DMS153 treated with DMSO at 0.1 percent for 48 hours (cell line): ENCODE results near the gene CYS1.
"Not testable (repeated sequence)": the region's sequence is repeated elsewhere in the genome, so short reads cannot be mapped to it uniquely, and the experiment has no call there.

Experiments used
- DNase-seq: peaks from one replicate; lab custom pipeline; 2025; ENCODE audit not compliant: unreplicated experiment; lab: John Stamatoyannopoulos, UW

The CYS1 gene

DNA sequence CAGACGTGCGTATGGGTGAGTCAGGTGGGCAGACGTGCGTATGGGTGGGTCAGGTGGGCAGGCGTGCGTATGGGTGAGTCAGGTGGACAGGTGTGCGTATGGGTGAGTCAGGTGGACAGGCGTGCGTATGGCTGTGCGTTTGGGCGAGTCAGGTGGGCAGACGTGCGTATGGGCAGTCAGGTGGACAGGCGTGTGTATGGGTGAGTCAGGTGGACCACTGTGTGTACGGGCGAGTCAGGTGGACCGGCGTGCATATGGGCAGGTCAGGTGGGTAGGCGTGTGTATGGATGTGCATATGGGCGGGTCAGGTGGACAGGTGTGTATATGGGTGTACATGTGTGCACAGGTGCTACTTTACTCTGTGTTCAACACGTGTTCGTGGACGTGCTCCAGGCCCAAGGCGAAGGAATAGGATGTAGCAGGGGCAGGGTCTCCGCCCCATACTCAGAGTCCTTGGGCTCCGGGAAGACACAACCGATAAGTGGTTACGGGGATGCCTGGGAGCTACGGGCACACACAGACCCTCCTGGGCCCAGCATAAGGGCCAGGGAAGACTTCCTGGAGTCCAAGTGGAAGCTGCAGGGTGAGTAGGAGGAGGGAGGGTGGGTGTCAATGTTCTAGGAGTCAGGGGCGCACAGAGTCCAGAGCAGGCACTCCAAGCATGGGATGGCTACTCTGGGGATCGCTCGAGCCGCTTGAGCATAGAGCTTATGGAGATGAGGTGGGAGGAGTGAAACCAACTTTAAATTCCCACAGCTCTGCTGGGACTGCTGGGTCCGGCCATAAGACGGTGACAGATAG lies 64.0 kb downstream of the CYS1 start:
- no peak for DNase-seq

DNA sequence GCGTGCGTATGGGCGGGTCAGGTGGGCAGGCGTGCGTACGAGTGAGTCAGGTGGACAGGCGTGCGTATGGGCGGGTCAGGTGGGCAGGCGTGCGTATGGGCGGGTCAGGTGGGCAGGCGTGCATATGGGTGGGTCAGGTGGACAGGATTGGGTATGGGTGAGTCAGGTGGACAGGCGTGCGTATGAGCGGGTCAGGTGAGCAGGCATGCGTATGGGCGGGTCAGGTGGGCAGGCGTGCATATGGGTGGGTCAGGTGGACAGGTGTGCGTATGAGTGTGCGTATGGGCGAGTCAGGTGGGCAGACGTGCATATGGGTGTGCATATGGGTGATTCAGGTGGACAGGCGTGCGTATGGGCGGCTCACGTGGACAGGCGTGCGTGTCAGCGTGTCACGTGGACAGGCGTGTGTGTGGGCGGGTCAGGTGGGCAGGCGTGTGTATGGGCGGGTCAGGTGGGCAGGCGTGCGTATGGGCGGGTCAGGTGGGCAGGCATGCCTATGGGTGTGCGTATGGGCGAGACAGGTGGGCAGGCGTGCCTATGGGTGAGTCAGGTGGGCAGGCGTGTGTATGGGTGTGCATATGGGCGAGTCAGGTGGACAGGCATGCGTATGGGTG lies 64.7 kb downstream of the CYS1 start:
- not testable (repeated sequence) for DNase-seq

DNA sequence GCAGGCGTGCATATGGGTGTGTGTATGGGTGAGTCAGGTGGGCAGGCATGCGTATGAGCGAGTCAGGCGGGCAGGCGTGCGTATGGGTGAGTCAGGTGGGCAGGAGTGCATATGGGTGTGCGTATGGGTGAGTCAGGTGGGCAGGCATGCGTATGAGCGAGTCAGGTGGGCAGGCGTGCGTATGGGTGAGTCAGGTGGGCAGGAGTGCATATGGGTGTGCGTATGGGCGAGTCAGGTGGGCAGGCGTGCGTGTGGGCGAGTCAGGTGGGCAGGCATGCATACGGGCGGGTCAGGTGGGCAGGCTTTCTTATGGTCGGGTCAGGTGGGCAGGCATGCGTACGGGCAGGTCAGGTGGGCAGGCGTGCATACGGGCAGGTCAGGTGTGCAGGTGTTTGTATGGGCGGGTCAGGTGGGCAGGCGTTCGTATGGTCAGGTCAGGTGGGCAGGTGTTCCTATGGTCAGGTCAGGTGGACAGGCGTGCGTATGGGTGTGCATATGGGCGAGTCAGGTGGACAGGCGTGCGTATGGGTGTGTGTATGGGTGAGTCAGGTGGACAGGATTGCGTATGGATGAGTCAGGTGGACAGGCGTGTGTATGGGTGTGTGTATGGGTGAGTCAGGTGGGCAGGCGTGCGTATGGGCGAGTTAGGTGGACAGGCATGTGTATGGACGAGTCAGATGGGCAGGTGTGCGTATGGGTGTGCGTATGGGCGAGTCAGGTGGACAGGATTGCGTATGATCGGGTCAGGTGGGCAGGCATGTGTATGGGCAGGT lies 65.6 kb downstream of the CYS1 start:
- no peak for DNase-seq

DNA sequence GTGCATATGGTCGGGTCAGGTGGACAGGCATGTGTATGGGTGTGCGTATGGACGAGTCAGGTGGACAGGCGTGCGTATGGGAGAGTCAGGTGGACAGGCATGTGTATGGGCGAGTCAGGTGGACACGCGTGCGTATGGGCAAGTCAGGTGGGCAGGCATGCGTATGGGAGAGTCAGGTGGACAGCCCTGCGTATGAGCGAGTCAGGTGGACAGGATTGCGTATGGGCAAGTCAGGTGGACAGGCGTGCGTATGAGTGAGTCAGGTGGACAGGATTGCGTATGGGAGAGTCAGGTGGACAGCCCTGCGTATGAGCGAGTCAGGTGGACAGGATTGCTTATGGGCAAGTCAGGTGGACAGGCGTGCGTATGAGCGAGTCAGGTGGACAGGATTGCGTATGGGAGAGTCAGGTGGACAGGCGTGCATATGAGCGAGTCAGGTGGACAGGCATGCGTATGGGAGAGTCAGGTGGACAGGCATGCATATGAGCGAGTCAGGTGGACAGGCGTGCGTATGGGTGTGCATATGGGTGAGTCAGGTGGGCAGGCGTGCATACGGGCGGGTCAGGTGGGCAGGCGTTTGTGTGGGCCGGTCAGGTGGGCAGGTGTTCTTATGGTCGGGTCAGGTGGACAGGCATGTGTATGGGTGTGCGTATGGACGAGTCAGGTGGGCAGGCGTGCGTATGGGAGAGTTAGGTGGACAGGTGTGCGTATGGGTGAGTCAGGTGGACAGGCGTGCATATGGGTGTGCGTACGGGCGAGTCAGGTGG lies 66.4 kb downstream of the CYS1 start:
- DNase-seq: not testable (repeated sequence)

DNA sequence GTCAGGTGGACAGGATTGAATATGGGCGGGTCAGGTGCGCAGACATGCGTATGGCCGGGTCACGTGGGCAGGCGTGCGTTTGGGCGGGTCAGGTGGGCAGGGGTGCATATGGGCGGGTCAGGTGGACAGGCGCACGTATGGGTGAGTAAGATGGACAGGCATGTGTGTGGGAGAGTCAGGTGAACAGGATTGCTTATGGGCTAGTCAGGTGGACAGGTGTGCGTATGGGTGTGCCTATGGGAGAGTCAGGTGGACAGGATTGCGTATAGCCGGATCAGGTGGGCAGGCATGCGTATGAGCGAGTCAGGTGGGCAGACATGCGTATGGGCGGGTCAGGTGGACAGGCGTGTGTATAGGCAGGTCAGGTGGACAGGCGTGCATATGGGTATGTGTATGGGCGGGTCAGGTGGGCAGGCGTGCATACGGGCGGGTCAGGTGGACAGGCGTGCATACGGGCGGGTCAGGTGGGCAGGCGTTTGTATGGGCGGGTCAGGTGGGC lies 67.2 kb downstream of the CYS1 start:
- DNase-seq: no peak

DNA sequence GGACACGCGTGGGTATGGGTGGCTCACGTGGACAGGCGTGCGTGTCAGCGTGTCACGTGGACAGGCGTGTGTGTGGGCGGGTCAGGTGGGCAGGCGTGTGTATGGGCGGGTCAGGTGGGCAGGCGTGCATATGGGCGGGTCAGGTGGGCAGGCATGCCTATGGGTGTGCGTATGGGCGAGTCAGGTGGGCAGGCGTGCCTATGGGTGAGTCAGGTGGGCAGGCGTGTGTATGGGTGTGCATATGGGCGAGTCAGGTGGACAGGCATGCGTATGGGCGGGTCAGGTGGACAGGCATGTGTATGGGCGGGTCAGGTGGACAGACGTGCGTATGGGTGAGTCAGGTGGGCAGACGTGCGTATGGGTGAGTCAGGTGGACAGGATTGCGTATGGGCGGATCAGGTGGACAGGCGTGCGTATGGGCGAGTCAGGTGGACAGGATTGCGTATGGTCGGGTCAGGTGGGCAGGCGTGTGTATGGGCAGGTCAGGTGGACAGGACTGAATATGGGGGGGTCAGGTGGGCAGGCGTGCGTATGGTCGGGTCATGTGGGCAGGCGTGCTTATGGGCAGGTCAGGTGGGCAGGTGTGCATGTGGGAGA lies 67.7 kb downstream of the CYS1 start:
- not testable (repeated sequence) for DNase-seq

DNA sequence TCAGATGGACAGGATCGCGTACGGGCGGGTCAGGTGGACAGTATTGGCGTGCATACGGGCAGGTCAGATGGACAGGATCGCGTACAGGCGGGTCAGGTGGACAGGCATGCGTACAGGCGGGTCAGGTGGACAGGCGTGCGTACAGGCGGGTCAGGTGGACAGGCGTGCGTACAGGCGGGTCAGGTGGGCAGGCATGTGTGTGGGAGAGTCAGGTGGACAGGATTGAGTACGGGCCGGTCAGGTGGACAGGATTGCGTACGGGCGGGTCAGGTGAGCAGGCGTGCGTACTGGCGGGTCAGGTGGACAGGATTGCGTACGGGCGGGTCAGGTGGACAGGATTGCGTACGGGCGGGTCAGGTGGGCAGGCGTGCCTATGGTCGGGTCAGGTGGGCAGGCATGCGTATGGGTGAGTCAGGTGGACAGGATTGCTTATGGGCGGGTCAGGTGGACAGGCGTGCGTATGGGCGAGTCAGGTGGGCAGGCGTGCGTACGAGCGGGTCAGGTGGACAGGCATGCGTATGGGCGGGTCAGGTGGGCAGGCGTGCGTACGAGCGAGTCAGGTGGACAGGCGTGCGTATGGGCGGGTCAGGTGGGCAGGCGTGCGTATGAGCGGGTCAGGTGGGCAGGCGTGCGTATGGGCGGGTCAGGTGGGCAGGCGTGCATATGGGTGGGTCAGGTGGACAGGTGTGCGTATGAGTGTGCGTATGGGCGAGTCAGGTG lies 68.4 kb downstream of the CYS1 start:
- DNase-seq: not testable (repeated sequence)

DNA sequence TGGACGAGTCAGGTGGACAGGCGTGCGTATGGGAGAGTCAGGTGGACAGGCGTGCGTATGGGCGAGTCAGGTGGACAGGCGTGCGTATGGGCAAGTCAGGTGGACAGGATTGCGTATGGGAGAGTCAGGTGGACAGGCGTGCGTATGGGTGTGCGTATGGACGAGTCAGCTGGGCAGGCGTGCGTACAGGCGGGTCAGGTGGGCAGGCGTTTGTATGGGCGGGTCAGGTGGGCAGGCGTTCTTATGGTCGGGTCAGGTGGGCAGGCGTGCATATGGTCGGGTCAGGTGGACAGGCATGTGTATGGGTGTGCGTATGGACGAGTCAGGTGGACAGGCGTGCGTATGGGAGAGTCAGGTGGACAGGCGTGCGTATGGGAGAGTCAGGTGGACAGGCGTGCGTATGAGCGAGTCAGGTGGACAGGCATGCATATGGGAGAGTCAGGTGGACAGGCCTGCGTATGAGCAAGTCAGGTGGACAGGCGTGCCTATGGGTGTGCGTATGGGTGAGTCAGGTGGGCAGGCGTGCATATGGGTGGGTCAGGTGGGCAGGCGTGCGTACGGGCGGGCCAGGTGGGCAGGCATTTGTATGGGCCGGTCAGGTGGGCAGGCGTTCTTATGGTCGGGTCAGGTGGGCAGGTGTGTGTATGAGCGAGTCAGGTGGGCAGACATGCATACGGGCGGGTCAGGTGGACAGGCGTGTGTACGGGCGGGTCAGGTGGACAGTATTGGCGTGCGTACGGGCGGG lies 69.2 kb downstream of the CYS1 start:
- DNase-seq: not testable (repeated sequence)

DNA sequence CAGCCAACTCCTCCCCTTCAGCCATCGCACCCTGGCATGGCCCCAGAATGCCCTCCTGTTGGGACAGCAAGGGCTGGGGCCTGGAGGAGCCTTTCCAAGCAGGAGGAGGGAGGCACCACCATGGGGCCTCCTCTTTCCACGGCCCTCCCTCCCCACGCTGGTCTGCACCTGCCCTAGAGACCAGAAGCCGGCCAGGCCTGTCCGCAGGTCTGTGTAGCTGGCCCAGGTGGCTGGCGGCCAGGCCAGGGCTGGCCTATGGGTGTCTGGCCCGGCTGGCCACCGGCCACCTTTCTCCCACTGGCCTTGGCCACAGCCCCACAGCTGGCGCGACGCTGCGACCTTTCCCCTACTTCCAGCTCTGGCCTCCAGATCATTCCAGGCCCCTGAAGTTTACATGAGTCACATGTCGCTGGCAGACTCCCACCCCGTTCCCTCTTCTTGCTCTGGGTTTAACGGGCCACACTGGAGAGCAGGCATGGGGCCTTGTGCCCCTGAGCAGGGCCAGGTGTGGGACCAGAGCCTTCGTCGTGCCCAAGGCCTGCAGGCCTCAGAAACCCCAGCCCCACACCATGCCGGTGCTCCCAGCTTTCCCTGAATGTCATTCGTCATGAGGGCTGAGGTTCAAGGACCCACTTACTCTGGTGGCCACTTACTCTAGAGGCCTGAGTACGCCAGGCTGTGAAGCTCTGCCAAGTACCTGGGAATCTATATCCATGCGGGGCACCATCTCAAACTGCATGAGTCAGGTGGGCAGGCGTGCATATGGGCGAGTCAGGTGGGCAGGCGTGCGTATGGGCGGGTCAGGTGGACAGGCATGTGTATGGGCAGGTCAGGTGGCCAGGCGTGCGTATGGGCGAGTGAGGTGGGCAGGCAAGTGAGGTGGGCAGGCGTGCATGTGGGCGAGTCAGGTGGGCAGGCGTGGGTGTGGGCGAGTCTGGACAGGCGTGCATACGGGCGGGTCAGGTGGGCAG lies 70.1 kb downstream of the CYS1 start:
- DNase-seq: no peak

DNA sequence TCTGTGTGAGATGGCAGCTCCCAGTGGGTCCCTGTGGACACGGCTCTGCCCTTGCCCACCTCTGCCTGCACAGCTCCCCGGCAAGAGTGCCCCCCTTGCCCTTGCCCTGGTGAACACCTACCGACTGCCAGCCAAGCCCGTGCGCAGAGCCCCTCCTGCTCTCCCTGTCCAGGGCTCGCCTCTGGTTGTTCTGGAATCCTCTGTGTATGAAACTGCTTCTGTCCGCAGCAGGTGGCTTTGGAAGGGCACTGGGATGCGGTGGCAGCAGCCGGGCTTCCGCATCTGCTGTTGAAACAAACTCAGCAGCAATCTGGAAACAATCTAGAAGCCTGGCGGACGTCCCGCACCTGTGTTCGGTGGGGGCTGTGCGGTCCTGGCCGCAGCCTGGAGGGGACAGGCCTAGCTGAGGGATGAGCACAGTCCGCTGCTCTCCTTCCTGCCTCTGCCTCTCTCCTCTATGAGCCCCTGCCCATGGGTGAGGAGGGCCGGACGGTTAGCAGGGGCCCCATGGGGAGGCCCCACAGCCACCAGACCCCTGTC lies 70.9 kb downstream of the CYS1 start:
- DNase-seq: no peak

DNA sequence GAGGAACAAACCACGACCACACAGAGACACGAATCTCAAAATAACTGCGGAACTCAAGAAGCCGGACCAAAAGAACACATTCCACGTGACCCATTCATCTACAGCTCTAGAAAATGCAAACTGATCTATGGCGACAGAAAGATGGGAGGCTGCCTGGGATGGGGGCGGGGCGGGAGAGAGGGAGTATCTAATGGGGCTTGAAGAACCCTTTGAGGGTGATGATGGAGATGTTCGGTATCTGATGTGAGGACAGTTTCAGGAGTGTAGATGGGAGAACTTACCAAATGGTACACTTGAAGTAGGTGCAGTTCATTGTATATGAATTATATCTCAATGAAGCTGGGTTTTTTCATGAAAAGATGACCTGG lies 71.4 kb downstream of the CYS1 start:
- no peak for DNase-seq

DNA sequence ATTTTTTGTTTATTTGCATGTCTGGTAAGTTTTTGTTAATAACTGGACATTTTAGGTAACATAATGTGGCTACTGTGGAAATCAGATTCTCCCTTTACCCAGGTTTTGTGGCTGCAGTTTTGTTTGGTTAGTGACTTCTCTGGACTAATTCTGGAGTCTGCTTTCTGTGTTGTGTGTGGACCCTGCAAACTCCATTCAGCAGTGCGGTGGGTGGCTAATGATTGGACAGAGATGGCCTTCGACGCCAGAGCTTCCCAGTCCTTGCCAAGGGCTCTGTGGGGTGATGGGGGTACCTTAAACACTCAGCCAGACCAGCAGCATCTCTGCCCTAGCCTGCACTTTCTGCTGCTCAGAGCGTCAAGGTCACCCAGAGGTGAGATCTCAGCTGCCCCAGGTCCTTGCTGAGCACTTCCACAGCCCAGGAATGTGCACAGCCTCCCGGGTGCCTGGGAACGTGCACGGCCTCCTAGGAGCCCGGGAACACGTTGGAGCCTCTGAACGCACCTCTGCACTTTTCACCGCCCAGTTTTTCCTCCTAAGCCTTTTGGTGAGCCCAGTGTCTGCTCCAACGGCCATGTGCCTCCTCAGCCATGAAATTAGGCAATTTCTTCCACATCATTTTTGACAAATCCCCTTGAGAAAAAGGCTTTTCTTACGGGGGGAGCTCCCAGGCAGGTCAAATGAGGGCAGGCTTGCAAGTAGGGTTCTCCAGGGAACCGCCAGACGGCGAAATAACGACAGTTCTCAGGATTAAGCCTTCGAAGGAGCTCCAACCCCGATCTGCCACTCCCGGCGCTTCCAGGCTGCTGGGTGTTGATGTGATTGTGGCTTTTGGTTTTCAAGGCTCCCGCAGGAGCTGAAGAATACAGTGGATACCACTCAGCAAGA lies 72.0 kb downstream of the CYS1 start:
- no peak for DNase-seq

DNA sequence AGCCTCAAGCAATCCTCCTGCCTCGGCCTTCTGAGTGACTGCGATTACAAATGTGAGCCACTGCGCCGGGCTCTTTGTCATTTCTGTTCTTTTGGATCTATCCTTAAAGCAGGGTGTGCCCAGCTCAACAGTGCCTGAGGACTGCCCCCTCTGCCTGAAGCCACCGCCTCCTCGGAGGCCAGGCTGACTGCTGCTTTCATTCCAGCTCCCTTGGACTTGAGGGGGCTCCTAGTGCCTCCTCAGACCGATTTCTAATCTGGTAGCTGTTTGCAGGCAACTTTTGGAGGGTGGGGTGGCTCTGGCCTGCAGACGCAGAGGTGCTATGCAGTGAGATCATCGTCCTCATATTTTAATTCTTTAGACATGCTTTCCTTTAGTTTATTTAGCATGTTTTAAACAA lies 72.8 kb downstream of the CYS1 start:
- DNase-seq: no peak
